Activated gamma-delta T cell treated with anti-CD3 and anti-CD28 coated beads, Interleukin-2, amount 50 U/mL, for 16 hours (primary cell): ENCODE measurements around the gene RABIF.
"Not testable (repeated sequence)": the region's sequence is repeated elsewhere in the genome, so short reads cannot be mapped to it uniquely, and the experiment has no call there.

ENCODE experiments used
- DNase-seq: peaks from one replicate; pipeline ENCODE4 v3.0.0-alpha.2; 2020; ENCODE audit warnings: low read depth

The RABIF gene

DNA sequence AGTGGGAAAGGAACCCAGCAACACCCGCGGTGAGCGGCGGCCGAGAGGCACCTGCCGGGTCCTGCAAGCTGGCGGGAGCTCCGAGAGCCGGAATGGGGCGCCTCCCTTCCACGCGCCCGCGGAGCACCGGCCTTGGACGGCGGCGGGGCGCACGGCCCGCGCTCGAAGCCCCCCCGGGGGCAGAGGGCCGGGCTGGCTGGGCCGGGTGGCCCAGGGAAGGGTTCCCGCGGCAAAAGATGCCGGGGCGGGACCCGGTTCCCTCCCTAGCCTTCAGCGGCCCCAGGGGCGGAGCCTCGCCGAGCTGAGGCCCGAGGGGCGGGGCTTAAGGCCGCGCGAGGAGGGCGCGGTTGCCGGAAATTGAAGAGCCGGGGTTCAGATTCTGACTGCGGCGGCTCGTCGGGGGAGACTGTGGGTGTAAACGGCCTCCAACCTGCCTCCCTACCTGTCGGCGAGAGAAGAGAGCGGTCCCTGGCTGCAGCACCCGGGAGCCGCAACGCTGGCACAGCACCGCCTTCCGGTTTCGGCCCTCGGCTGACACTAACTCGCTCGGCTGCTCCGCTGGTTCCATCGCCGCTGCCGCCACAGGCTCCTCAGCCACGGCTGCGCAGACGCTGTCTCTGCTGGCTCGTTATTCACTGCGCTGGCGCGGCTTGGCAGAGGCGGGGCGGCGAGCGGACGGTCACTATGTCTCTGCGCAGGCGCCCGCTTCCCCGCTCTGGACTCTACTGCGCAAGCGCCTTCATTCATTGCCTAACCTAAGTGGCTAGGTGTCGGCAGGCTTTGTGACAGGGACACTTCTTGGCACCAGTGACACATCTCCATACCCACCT lies at the start of gene RABIF:
TSS of gene RABIF (minus strand) at position 619 of the 830 bp plus-strand sequence. CDS start at position 568, 51 bp downstream.
- peak; percentile 93 for DNase-seq

DNA sequence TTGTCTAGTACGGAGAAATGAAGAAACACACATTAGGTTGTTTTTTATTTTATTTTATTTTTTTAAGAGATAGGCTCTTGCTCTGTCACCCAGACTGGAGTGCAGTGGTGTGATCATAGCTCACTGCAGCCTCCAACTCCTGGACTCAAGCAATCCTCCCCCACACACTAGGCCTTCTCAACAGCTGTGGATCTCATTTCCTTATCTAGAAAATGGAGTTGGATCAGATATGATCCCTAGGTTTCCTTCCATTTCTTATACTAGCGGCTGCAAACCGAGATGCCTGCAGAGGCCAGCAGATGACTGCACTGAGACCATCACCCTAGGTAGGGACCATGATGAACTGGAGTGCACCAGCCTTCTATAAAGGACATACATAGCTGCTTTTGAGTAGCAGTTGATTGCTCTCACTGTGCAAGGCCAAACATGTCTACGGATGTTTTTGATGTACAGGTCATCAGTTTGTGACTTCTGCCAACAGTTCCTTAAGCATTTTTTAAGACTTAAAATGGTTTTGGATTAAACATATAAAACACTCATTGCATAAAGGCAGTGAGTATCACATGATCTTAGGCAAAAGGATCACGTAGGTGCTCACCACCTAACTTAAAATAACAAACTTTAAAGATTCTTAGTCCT lies 49.5 kb upstream of the RABIF start:
- DNase-seq = no peak

DNA sequence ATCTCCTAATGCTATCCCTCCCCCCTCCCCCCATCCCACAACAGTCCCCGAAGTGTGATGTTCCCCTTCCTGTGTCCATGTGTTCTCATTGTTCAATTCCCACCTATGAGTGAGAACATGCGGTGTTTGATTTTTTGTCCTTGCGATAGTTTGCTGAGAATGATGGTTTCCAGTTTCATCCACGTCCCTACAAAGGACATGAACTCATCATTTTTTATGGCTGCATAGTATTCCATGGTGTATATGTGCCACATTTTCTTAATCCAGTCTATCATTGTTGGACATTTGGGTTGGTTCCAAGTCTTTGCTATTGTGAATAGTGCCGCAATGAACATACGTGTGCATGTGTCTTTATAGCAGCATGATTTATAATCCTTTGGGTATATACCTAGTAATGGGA lies 47.5 kb upstream of the RABIF start:
- not testable (repeated sequence) for DNase-seq

DNA sequence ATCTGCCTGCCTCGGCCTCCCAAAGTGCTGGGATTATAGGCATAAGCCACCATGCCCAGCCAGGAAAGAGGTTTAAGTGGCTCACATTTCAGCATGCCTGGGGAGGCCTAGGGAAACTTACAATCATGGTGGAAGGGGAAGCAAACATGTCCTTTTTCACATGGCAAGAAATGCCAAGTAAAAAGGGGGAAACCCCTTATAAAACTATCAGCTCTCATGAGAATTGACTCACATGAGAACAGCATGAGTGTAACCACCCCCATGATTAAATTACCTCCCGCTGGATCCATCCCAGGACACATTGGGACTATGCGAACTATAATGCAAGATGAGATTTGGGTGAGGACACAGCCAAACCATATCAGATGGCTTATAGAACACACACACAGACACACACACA lies 46.9 kb upstream of the RABIF start:
- DNase-seq = no peak

DNA sequence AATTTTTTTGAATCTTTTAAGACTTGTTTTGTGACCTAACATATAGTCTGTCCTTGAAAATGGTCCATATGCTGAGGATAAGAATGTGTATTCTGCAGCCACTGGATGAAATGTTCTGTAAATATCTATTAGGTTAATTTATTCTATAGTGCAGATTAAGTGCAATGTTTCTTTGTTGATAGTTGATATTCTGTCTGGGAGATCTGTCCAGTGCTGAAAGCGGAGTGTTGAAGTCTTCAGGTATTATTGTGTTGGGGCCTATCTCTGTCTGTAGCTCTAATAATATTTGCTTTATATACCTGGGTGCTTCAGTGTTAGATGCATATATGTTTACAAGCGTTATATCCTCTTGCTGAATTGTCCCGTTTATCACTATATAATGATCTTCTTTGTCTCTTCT lies 45.8 kb upstream of the RABIF start:
- no peak for DNase-seq

DNA sequence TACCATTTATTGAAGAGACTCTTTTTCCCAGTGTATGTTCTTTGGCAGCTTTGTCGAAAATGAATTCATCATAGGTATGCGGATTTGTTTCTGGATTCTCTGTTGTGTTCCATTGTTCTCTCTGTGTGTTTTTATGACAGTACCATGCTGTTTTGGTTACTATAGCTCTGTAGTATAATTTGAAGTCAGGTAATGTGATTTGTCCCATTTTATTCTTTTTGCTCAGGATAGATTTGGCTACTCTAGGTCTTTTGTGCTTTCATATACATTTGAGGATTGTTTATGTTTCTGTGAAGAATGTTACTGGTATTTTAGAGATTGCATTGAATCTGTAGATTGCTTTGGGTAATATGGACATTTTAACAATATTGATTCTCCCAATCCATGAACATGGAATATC lies 43.5 kb upstream of the RABIF start:
- DNase-seq = no peak

DNA sequence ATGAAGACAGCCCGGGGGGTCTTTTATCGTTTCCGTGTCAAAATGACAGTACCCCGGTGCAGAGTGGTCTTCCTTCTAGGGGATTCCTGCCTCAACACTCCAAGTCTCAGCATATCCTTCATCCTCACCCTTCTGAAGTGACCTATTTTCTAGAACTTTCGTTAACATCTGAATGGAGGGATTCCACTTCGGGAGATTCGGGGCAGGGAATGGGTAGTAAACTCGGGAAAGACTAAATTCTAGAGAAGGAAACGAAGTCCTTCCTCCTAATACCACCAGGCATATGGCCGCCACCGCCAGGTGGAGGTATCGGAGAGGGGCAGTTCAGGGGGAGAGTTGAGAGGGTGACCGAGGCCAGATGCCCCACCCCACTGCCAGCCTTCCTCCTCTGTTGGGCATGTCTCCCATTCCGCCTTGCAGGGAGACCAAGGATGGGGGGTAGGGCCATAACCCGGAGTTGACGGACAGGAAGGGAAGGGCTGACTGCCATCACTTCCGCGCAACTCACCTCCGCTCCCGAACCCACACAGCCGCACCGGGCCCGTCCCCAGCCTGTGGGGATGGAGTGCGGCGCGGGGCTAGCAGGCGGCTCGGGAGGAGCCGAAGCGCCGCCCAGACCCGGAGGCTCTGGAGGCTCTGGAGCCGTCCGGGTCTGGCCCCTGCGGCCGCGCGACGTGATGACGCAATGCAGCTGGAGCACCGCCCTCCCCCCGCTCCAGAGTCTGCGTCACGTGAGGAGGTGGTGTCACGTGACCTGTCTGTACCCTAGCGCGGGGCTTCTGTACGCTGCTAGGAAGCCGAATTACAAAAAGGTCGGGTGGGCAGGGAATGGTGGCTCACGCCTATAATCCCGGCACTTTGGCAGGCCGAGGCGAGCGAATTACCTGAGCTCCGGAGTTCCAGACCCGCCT lies 37.9 kb upstream of the RABIF start, which contains the start of gene KLHL12:
TSS of gene KLHL12 (minus strand) at position 654 of the 911 bp plus-strand sequence. CDS start 2,072 bp downstream, outside the sequence.
- DNase-seq = peak; percentile 89

DNA sequence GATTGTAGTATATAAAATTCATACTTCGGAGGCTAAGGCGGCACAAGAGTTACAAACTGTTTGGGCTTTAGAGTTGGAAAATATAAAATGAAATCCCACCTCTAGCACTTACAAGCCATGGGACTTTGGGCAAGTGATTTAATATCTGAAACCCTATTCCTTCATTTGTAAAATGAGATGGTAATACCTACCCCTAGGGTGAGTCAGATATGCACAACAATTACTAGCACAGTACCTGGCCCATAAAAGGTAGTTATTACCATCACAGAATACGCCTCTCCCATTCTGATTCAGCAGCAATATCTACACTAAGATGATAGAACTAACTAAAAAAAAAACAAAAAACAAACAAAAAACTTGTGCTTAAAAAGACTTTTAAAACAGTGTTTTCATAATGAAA lies 34.6 kb upstream of the RABIF start:
- no peak for DNase-seq

DNA sequence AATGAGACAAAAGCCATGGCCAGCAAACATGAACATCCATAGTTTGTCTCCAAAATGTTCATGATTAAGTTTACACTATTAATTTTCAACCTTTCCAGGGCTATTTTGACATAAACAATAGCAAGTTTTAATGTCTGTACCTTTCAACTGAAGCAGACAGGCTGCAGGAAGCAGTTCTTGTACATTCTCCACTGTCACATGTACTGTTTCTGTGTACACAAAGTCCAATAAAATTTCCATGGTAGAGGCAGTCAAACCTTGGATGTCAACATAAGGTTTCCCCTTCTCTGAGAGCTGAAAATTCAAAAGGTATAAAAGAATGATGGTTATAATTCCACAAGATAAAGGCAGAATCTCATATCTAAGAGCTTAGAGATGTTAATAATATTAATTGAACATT lies 30.7 kb upstream of the RABIF start:
- no peak for DNase-seq

DNA sequence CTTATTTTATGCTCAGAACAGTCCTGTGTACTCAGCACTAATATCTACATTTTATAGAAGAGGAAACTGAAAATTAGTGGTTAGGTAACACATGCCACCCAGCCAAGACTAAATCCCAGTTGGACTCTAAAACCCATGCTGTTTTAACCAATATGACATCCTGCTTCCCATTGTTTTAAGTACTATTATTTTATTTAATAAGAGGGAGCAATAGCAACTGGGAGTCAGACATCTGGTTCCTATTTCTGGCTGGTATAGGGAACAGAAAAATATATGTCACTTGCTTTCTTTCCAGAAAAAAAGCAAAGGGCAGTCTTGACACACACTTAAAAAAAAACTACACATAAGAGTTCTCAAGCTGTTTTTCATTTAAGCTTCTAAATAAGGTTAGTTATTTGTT lies 26.2 kb upstream of the RABIF start:
- DNase-seq = no peak

DNA sequence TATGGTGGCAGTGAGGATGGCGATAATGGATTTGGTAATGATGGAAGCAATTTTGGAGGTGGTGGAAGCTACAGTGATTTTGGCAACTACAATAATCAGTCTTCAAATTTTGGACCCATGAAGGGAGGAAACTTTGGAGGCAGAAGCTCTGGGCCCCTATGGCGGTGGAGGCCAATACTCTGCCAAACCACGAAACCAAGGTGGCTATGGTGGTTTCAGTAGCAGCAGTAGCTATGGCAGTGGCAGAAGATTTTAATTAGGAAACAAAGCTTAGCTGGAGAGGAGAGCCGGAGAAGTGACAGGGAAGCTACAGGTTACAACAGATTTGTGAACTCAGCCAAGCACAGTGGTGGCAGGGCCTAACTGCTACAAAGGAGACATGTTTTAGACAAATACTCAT lies 23.5 kb upstream of the RABIF start:
- not testable (repeated sequence) for DNase-seq

DNA sequence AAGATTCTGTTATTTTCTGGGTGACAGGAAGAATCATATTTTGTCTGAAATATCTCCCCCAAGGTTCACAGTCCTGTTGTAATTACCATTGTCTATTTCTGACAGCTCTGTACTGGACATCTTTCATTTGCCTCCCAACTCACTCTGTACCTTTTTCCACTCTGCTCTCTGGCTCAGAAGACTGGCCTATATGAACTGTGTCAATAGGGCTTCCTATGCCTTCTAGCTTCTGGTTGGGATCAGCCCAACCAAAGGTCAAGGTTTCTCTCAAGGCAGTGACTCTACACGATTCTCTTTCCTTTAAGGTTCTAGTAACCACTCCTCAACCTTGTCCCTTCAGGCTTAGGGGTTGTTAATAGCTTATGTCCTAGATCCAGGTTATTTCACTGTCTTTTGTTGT lies 20.5 kb upstream of the RABIF start:
- no peak for DNase-seq

DNA sequence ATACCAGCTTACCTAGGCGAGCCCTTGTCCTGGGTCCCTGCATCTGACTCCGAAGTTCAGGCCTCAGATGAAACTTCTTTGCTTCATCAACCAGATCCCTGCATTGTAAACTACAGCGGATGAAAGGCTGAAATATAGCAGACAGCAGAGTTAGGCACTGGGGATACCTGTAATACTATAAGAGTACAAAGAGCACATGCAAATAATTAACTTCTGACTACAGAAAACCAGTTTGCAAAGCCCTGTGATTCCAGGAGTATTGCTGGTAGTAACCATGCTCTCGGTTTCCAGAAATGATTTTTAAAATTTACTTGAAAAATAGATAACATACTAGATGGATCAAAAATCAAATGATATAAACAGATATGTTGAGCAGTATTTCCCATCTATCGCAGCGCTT lies 20.0 kb upstream of the RABIF start:
- DNase-seq = no peak

DNA sequence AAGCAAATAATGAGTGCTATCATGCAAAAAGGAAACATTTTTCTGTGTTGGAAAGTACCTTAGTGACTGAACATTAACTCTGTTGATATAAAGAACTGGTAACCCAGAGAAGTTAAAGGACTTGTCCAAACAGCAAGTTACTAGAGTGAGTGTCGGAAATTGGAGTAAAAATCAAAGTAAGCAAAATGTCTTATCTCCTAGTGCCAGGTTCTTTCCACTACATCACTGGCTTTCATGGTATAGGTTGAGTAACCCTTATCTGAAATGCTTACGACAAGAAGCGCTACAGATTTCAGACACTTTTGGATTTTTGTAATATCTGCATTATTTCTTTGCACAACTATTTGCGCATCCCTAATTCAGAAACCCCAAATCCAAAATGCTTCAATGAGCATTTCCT lies 16.4 kb upstream of the RABIF start:
- DNase-seq = no peak

DNA sequence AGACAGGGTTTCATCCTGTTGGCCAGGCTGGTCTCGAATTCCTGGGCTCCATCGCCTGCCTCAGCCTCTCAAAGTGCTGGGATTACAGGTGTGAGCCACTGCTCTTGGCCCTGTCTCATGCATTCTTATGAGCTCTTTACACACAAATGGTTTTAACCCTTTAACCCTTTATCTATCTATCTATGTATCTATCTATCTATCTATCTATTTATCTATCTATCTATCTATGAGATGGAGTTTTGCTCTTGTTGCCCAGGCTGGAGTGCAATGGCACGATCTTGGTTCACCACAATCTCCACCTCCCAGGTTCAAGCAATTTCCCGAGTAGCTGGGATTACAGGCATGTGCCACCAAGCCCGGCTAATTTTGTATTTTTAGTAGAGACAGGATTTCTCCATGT lies 14.9 kb upstream of the RABIF start:
- DNase-seq = not testable (repeated sequence)

DNA sequence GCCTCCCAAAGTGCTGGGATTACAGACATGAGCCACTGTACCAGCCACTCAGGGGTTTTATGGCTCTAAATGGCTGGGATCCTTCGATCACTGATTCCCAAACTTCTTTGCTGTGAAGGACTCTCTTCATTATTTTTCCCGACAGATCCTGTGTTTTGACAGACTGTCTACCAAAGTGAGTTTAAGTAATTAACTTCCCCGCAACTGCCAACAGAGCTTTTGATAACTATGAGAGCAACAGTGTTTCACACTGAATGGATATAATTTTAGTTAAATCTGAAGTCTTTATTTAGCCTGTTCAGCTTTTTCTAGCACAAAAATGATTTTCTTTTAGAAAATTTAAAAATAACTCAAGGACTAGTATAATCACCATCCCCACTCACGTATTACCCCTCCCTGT lies 12.6 kb upstream of the RABIF start:
- DNase-seq = no peak

DNA sequence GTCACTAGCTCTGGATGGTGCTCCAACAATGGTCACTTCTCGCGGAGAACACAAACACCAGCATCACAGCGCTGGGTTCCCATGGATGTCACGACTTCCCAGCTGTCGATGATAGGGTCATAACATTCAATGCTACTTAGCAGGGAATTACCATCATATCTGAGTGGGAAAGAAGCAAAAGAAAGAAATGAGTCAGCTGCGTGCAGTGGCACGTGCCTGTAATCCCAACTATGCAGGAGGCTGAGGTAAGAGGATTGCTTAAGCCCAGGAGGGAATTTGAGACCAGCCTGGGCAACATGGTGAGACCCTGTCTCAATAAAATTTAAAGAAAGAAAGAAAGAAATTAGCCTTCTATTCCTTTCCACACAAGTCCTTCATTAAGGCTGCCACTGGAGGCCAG lies 3.6 kb upstream of the RABIF start:
- DNase-seq = no peak

DNA sequence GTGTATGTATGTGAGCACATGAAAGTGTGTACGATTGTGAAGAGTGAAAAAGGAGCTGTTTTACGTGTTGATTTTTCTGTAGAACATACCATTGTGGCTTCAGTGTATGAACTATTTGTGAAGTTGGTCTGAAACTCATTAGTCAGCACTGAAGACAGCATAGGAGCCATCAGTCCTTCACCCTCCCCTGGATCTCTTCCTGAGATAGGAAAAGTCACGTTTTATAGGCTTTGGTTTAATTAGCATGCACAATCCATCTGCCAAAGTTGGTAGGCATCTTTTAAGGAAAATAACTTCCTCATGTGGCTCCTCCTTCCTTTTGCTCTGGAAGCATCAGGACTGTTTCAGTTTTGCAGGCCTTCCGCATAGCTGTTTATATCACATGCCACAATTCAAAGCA lies 1.4 kb upstream of the RABIF start:
- DNase-seq = no peak

DNA sequence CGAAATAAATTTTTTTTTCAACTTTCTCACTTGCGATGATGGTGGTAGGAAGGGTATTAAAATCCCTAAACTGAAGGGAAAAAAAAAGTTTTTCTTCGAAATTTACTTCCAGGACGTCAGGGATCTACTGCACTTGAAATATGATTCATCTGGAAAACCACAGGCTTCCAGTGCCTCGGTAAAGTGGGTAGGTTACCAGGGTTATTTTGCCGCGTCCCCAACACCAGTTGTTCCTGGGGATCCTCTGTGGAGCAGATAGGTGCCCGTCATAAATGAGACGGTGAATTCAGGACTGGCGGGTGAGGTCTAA lies 773 bp downstream of the RABIF start:
- no peak for DNase-seq

DNA sequence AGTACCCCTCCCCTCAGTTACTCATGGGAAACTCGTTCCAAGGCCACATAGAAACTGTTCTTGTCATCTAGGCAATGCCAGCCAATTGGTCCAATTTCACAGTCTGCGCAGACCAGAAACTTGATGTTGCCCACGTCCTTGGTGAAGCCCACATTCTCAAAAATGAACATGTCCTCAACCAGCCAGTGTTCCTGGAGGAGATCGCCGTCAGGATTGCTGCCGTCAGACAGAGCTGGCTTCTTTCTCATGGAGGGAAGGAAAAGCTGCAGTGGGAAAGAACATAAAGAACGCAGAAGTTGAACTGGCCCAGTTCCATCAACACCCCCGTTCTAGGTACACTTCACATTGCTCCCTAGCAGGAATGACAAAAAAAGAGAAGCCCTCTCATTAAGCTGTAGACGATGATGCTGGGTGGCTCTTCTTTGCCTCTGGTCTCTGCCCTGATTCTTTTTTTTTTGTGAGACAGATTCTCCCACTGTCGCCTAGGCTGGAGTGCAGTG lies 7.9 kb downstream of the RABIF start:
- no peak for DNase-seq

DNA sequence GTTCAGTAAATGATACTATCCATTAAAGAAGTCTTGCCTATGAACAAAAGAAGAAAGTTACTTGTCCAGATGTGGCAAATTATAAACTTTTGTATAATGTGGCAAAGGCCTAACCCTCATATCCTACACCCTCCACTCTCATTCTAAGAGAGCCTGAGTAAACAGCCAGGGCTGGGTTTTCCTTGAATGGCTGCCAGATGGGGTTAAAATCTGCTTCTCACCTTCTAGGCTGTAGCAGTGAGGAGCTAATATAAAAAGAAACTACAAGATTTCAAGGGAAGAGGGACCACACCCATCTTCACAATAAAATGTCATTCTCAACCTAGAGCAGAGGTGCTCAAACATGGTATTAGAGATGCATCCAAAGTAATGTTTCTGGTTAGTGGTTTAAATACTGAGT lies 8.9 kb downstream of the RABIF start:
- no peak for DNase-seq

DNA sequence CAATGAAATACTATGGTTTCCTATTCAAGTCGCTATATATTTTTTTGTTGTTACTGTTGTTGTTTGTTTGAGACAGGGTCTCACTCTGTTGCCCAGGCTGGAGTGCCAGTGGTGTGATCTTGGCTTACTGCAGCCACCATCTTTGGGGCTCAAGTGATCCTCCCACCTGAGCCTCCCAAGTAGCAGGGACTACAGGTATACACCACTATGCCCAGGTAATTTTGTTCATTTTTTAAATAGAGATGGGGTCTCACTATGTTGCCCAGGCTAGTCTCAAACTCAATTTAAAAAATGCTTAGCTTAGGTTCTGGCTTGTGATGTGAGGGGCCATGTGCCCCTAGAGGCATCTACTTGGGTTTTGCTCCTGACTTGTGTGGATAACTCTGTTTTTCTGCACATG lies 9.8 kb downstream of the RABIF start:
- no peak for DNase-seq

DNA sequence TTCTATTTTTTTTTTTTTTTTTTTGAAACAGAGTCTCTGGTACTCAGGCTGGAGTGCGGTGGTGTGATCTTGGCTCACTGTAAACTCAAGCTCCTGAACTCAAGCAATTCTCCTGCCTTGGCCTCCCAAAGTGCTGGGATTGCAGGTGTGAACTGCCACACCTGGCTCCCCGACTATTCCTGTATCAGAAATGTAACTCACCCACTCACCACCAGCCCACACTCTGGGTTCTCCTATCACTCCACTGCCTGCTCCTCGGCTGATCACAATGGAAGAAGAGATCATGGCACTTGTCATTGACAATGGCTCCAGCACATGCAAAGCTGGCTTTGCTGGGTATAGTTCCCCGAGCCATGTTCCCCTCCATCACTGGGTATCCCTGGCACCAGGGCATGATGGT lies 15.9 kb downstream of the RABIF start:
- no peak for DNase-seq
